Measurements from ENCODE around the gene MS4A6E. TPM values are rescaled to one million over a fixed set of nuclear protein-coding genes. Genes with fewer than 3 reads are reported as not detected.

Gene MS4A6E
- total RNA-seq, 1 experiment from 2014 or later = not detected

DNA sequence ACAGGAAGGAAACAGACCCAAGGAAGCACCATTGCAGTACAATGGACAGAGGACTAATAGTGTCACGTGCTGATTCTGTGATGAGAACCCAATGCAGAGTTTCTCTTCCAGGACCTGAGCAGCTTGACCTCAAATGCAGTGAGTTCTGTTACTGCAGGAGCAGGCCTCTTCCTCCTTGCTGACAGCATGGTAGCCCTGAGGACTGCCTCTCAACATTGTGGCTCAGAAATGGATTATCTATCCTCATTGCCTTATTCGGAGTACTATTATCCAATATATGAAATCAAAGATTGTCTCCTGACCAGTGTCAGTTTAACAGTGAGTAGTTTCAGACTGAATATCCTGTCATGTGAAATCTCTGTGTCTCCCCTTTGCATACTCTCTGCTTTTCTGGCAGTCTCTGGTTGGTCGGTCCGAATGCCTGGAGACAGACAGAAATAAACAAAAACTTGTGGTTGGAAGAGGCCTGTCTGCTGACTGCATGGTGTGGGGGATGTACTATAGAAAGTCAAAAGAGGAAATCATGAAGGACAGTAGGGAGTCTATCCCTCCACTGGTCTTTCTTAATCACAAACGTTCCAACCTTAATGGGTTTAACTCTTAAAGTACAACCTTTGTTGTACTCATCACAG, 62.3 kb downstream of the MS4A6E start:
- TF ChIP-seq CEBPB (IDR thresholded peaks at IDR 0.05; ENCODE audit: low read depth) (no peak), EGR1 (IDR thresholded peaks at IDR 0.05; ENCODE audit: low read depth) (no peak), JUND (IDR thresholded peaks at IDR 0.05) (no peak), ZFX (IDR thresholded peaks at IDR 0.05) (no peak), SIN3A (IDR thresholded peaks at IDR 0.05; ENCODE audit: low read depth) (no peak)
- Histone ChIP-seq H3K4me1 (ENCODE audit: control insufficient read depth in 1 of 2, insufficient read depth in 2 of 2, low read length in 2 of 2) (no peaks in the 10 kb centered on the region), H3K27ac (ENCODE audit: low read depth, low read length) (no peak overlapping the region), H3K9me2 (ENCODE audit: insufficient read depth) (no peaks in the 10 kb centered on the region), H3K9me3 (ENCODE audit: control insufficient read depth in 1 of 2, insufficient read depth in 1 of 2, low read depth in 1 of 2, low read length in 2 of 2) (no peaks in the 10 kb centered on the region), H3K36me3 (ENCODE audit: control insufficient read depth in 1 of 2, insufficient read depth in 2 of 2, low read length in 2 of 2) (no peaks in the 10 kb centered on the region), H3K79me2 (ENCODE audit: insufficient read depth, low read length) (no peaks in the 10 kb centered on the region), H3K9ac (ENCODE audit: low read length) (no peak overlapping the region), H3K4me2 (ENCODE audit: low read length) (no peak overlapping the region), H3K27me3 (ENCODE audit: insufficient read depth, low read length) (no peaks in the 10 kb centered on the region), H2AFZ (ENCODE audit: low read depth, low read length, poor library complexity, severe bottlenecking) (no peak overlapping the region), H4K20me1 (ENCODE audit: insufficient read depth) (no peaks in the 10 kb centered on the region), H3K4me3 (replicated peaks in 1 of 2; ENCODE audit: low read depth in 1 of 2, low read length in 2 of 2) (no peak overlapping the region)
- BruUV-seq (replicated peaks) = no TSS peak
- DNase-seq (ENCODE audit: low read depth, low spot score) (no peak), ATAC-seq (no peak)
- CTCF ChIA-PET = no interaction called here
- RAD21 ChIA-PET (ENCODE audit: low non-redundant PET in 1 of 2, low total read pairs in 2 of 2, uncharacterized antibody in 2 of 2, unreplicated experiment in 2 of 2) = no interaction called here
- intact Hi-C loops (cut with micrococcal nuclease) = no loop called here
- POLR2A ChIA-PET = no interaction called here

GRCh38 chr11:60390419-60390818, 63.4 kb downstream of the MS4A6E start:
- no TSS peak for BruUV-seq (replicated peaks)
- H3K36me3 ChIP-seq (ENCODE audit: control insufficient read depth in 1 of 2, insufficient read depth in 2 of 2, low read length in 2 of 2) = no peaks in the 10 kb centered on the region
- no peaks in the 10 kb centered on the region for H3K9me3 ChIP-seq (ENCODE audit: control insufficient read depth in 1 of 2, insufficient read depth in 1 of 2, low read depth in 1 of 2, low read length in 2 of 2)
- no peak overlapping the region for H3K4me2 ChIP-seq (ENCODE audit: low read length)
- ChIA-PET RAD21 (ENCODE audit: low non-redundant PET in 1 of 2, low total read pairs in 2 of 2, uncharacterized antibody in 2 of 2, unreplicated experiment in 2 of 2) (no interaction called here), CTCF (no interaction called here), POLR2A (no interaction called here)
- H3K9me2 ChIP-seq (ENCODE audit: insufficient read depth) = no peaks in the 10 kb centered on the region
- H3K9ac ChIP-seq (ENCODE audit: low read length) = no peak overlapping the region
- H2AFZ ChIP-seq (ENCODE audit: low read depth, low read length, poor library complexity, severe bottlenecking) = no peak overlapping the region
- intact Hi-C loops (cut with micrococcal nuclease) = no loop called here
- TF ChIP-seq FOSL1 (IDR thresholded peaks at IDR 0.05; ENCODE audit: low read depth) = no peak
- TF ChIP-seq, protein P1, sequence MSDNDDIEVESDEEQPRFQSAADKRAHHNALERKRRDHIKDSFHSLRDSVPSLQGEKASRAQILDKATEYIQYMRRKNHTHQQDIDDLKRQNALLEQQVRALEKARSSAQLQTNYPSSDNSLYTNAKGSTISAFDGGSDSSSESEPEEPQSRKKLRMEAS (IDR thresholded peaks at IDR 0.05) = no peak
- TF ChIP-seq ELF1 (IDR thresholded peaks at IDR 0.05; ENCODE audit: borderline replicate concordance, low read depth) = no peak
- TF ChIP-seq YY1 (IDR thresholded peaks at IDR 0.05; ENCODE audit: extremely low read depth, insufficient replicate concordance, low read depth, low read length) = no peak
- TF ChIP-seq SP1 (IDR thresholded peaks at IDR 0.05; ENCODE audit: low read depth) = no peak
- TF ChIP-seq, protein P2, sequence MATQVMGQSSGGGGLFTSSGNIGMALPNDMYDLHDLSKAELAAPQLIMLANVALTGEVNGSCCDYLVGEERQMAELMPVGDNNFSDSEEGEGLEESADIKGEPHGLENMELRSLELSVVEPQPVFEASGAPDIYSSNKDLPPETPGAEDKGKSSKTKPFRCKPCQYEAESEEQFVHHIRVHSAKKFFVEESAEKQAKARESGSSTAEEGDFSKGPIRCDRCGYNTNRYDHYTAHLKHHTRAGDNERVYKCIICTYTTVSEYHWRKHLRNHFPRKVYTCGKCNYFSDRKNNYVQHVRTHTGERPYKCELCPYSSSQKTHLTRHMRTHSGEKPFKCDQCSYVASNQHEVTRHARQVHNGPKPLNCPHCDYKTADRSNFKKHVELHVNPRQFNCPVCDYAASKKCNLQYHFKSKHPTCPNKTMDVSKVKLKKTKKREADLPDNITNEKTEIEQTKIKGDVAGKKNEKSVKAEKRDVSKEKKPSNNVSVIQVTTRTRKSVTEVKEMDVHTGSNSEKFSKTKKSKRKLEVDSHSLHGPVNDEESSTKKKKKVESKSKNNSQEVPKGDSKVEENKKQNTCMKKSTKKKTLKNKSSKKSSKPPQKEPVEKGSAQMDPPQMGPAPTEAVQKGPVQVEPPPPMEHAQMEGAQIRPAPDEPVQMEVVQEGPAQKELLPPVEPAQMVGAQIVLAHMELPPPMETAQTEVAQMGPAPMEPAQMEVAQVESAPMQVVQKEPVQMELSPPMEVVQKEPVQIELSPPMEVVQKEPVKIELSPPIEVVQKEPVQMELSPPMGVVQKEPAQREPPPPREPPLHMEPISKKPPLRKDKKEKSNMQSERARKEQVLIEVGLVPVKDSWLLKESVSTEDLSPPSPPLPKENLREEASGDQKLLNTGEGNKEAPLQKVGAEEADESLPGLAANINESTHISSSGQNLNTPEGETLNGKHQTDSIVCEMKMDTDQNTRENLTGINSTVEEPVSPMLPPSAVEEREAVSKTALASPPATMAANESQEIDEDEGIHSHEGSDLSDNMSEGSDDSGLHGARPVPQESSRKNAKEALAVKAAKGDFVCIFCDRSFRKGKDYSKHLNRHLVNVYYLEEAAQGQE (IDR thresholded peaks at IDR 0.05; ENCODE audit: low read depth) = no peak
- no peak for TF ChIP-seq SIN3A (IDR thresholded peaks at IDR 0.05; ENCODE audit: low read depth)
- TF ChIP-seq CEBPB (IDR thresholded peaks at IDR 0.05; ENCODE audit: low read depth) = no peak
- TF ChIP-seq, protein P3, sequence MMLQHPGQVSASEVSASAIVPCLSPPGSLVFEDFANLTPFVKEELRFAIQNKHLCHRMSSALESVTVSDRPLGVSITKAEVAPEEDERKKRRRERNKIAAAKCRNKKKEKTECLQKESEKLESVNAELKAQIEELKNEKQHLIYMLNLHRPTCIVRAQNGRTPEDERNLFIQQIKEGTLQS (IDR thresholded peaks at IDR 0.05) = no peak
- TF ChIP-seq EZH2 (IDR thresholded peaks at IDR 0.05) = no peak
- ATAC-seq = no peak
- H3K4me1 ChIP-seq (ENCODE audit: control insufficient read depth in 1 of 2, insufficient read depth in 2 of 2, low read length in 2 of 2) = no peaks in the 10 kb centered on the region
- no peaks in the 10 kb centered on the region for H3K79me2 ChIP-seq (ENCODE audit: insufficient read depth, low read length)
- no peak overlapping the region for H3K27ac ChIP-seq (ENCODE audit: low read depth, low read length)
- no peak for DNase-seq (ENCODE audit: low read depth, low spot score)
- H3K4me3 ChIP-seq (replicated peaks in 1 of 2; ENCODE audit: low read depth in 1 of 2, low read length in 2 of 2) = no peak overlapping the region
- no peaks in the 10 kb centered on the region for H3K27me3 ChIP-seq (ENCODE audit: insufficient read depth, low read length)
- H4K20me1 ChIP-seq (ENCODE audit: insufficient read depth) = no peaks in the 10 kb centered on the region

All from HCT116 (cell line).